Activated naive CD4-positive, alpha-beta T cell treated with anti-CD3 and anti-CD28 coated beads for 36 hours (primary cell): ENCODE data around the gene KIAA1210. TPM values are rescaled to one million over a fixed set of nuclear protein-coding genes. Genes with fewer than 3 reads are reported as not detected.
"Not testable (repeated sequence)": the region's sequence is repeated elsewhere in the genome, so short reads cannot be mapped to it uniquely, and the experiment has no call there.

Experiments used
- CTCF ChIA-PET: fragments of 350-600 bp; sonication (Branson Sonifier 250); formaldehyde crosslinking; loops from one replicate; lab custom pipeline; 2021; ENCODE audit warnings: antibody characterized with exemption; lab: Charles Lee
- DNase-seq: peaks from one replicate; pipeline ENCODE4 v3.0.0-alpha.2; 2020
- H3K27ac Mint-ChIP-seq: one replicate; pipeline ENCODE4 v1.8.0; 2021; ENCODE audit warnings: mild to moderate bottlenecking, mixed read lengths
- H3K27me3 Mint-ChIP-seq: one replicate; pipeline ENCODE4 v1.8.0; 2021; ENCODE audit warnings: low read depth, mixed read lengths
- H3K36me3 Mint-ChIP-seq: one replicate; pipeline ENCODE4 v1.8.0; 2021; ENCODE audit warnings: low read depth, mixed read lengths
- H3K4me1 Mint-ChIP-seq: one replicate; pipeline ENCODE4 v1.8.0; 2021; ENCODE audit warnings: low read depth, mixed read lengths
- H3K4me3 Mint-ChIP-seq: one replicate; pipeline ENCODE4 v1.8.0; 2021; ENCODE audit warnings: mild to moderate bottlenecking, moderate library complexity, mixed read lengths
- H3K9me3 Mint-ChIP-seq: one replicate; pipeline ENCODE4 v1.8.0; 2021; ENCODE audit warnings: mixed read lengths
- intact Hi-C: fragments of 100-400 bp; cut with micrococcal nuclease; formaldehyde crosslinking; loops from one replicate; pipeline ENCODE4 v1.15.1; 2023
- total RNA-seq, 2 experiments: library from RNA; stranded (reverse); gene quantifications; one replicate each; pipeline ENCODE4 v1.2.3, GENCODE V29; 2021

KIAA1210 gene
- total RNA-seq, 2 experiments from 2014 or later, result not detected

- no peak overlapping the region for H3K4me3 Mint-ChIP-seq
- intact Hi-C loops, result no loop called here
- H3K4me1 Mint-ChIP-seq, result no peaks in the 10 kb centered on the region
- no peaks in the 10 kb centered on the region for H3K9me3 Mint-ChIP-seq
- CTCF ChIA-PET, result no interaction called here
- no peaks in the 10 kb centered on the region for H3K27me3 Mint-ChIP-seq
- DNase-seq, result no peak
- H3K27ac Mint-ChIP-seq, result no peak overlapping the region
- no peaks in the 10 kb centered on the region for H3K36me3 Mint-ChIP-seq
These were observed 64.2 kb downstream of the KIAA1210 start for GRCh38 chrX:119063428-119063827.

DNA sequence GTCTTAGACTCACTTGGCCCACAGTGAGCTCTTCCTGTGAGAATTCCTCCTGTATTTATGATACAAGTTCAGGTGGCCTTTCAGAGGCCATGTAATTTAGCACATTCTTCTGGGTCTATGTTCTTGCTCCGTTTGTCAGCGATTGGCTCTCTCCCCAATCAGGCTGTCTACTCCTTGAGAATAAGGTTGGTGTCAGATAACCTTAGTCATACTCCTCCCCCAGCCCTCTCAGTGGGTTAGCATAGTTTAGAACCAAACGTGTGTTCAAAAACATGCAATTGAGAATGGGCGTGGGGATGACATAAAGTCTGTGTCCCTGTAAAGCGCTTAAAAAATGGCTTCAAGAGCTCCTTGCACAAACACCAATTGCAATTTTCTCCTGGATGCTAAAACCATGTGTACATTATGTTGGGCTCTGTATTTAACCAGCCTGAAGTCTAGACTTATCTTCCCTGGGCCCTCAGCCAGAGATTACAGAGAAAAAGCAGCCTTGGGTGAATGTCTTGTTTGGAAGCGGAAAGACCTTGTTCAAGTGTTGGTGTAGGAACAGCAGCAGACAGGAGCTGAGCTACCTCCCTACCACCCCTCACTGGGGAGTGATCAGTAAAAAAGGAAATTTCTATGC lies 64.8 kb downstream of the KIAA1210 start:
- intact Hi-C loops, result no loop called here
- Mint-ChIP-seq H3K9me3 (no peaks in the 10 kb centered on the region), H3K4me3 (no peak overlapping the region), H3K27ac (no peak overlapping the region), H3K27me3 (no peaks in the 10 kb centered on the region), H3K4me1 (no peaks in the 10 kb centered on the region), H3K36me3 (no peaks in the 10 kb centered on the region)
- CTCF ChIA-PET, result interaction anchor here (1.1 kb wide), 1 partner anchor 215 kb away, joined by 3 read pairs; no protein-coding TSS in a partner anchor
- DNase-seq, result no peak

- no peaks in the 10 kb centered on the region for H3K27me3 Mint-ChIP-seq
- no peak for DNase-seq
- intact Hi-C loops, result no loop called here
- H3K4me1 Mint-ChIP-seq, result no peaks in the 10 kb centered on the region
- no peaks in the 10 kb centered on the region for H3K9me3 Mint-ChIP-seq
- no peak overlapping the region for H3K27ac Mint-ChIP-seq
- H3K36me3 Mint-ChIP-seq, result no peaks in the 10 kb centered on the region
- CTCF ChIA-PET, result interaction anchor here (0.7 to 2.1 kb wide), 2 partner anchors 11 to 208 kb away, joined by 3 to 5 read pairs; no protein-coding TSS in a partner anchor
- no peak overlapping the region for H3K4me3 Mint-ChIP-seq
These were observed 71.9 kb downstream of the KIAA1210 start for GRCh38 chrX:119055687-119056086.

GRCh38 chrX:119045884-119046283 lies 81.7 kb downstream of the KIAA1210 start:
- CTCF ChIA-PET, result no interaction called here
- Mint-ChIP-seq H3K9me3 (no peaks in the 10 kb centered on the region), H3K4me3 (no peak overlapping the region), H3K27ac (no peak overlapping the region), H3K27me3 (peaks cover 1% of the 10 kb centered on the region), H3K4me1 (peaks cover 2% of the 10 kb centered on the region), H3K36me3 (no peaks in the 10 kb centered on the region)
- DNase-seq, result no peak
- intact Hi-C loops, result no loop called here

GRCh38 chrX:119042996-119043395 lies 84.6 kb downstream of the KIAA1210 start:
- intact Hi-C loops, result no loop called here
- CTCF ChIA-PET, result no interaction called here
- peaks cover 2% of the 10 kb centered on the region for H3K4me1 Mint-ChIP-seq
- no peak overlapping the region for H3K4me3 Mint-ChIP-seq
- peaks cover 1% of the 10 kb centered on the region for H3K27me3 Mint-ChIP-seq
- H3K27ac Mint-ChIP-seq, result no peak overlapping the region
- no peaks in the 10 kb centered on the region for H3K36me3 Mint-ChIP-seq
- no peaks in the 10 kb centered on the region for H3K9me3 Mint-ChIP-seq
- no peak for DNase-seq

DNA sequence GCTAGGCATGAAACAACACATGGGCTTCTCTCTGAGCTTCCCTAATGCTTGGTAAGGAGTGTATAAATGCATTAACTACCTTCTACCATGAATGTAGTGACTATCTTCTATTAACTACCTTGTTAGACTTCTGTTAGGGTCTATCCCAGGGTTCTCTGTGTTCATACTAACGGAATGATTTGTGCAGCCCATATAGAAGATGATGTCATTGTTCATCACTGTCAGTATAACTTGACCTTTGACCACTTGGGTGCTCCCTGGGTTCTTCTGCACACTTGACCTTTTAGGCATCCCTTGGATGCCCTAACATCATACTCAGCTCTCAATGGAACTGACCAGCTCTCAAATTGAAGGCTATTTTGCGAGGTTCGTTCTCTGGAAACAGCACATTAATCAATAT lies 85.6 kb downstream of the KIAA1210 start:
- H3K27ac Mint-ChIP-seq, result no peak overlapping the region
- DNase-seq, result no peak
- H3K4me3 Mint-ChIP-seq, result no peak overlapping the region
- peaks cover 2% of the 10 kb centered on the region for H3K4me1 Mint-ChIP-seq
- H3K27me3 Mint-ChIP-seq, result peaks cover 1% of the 10 kb centered on the region
- CTCF ChIA-PET, result interaction anchor here (0.5 kb wide), 1 partner anchor 16 kb away, joined by 3 read pairs; no protein-coding TSS in a partner anchor
- H3K36me3 Mint-ChIP-seq, result no peaks in the 10 kb centered on the region
- no peaks in the 10 kb centered on the region for H3K9me3 Mint-ChIP-seq
- intact Hi-C loops, result no loop called here

- intact Hi-C loops, result no loop called here
- H3K27ac Mint-ChIP-seq, result no peak overlapping the region
- CTCF ChIA-PET, result no interaction called here
These were observed 86.4 kb downstream of the KIAA1210 start for GRCh38 chrX:119041175-119041574.

GRCh38 chrX:119040432-119040831 lies 87.2 kb downstream of the KIAA1210 start:
- H3K4me1 Mint-ChIP-seq, result no peaks in the 10 kb centered on the region
- CTCF ChIA-PET, result no interaction called here
- H3K36me3 Mint-ChIP-seq, result no peaks in the 10 kb centered on the region
- H3K9me3 Mint-ChIP-seq, result no peaks in the 10 kb centered on the region
- no peak overlapping the region for H3K27ac Mint-ChIP-seq
- no peak overlapping the region for H3K4me3 Mint-ChIP-seq
- H3K27me3 Mint-ChIP-seq, result peaks cover 1% of the 10 kb centered on the region
- intact Hi-C loops, result no loop called here
- no peak for DNase-seq

More at GRCh38 chrX:119041175-119041574, 86.4 kb downstream of the KIAA1210 start:
- H3K9me3 Mint-ChIP-seq, result no peaks in the 10 kb centered on the region
- DNase-seq, result no peak
- H3K4me3 Mint-ChIP-seq, result no peak overlapping the region
- H3K27me3 Mint-ChIP-seq, result peaks cover 1% of the 10 kb centered on the region
- no peaks in the 10 kb centered on the region for H3K36me3 Mint-ChIP-seq
- peaks cover 2% of the 10 kb centered on the region for H3K4me1 Mint-ChIP-seq

DNA sequence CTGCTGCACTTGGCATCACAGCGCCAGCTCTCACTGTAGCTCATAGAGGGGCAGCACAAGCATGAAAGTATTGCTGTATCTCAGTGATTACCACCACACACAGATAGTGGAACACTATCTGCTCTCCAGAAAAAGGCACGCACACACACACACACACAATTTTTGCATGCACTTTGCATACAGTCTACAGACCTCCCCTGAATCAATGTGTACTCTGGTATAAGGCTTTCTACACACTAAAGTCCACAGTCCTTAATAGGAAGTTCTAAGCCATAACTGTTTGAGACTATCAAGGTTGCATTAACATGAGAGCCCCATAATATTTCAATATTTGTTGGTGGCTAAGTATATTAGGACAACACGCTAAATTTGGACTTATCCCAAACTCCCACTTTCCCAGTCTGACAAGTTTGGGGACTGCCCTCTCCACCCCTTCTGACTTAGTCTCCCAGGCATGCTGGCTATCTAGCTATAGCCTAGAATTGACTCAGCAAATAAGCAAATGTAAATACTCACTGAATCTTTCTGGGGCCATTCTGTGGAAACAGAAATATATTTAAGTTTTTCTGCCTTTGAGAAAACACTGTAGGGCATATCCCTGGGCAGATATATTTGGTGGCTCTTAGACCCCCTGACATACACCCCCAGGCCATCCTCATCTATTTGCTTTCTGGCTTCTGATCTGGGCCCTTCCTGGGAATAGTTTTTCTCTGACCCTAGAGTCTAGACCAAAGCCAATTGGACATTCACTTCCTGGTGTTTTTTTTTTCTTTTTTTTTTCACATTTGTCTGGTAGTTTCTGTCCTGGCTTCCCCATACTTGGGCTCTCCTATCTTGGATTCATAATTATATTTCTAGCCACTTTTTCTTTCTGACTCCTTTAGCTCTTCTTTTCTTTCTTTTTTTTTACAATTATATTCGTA lies 91.2 kb downstream of the KIAA1210 start:
- no peak overlapping the region for H3K4me3 Mint-ChIP-seq
- no peak overlapping the region for H3K27ac Mint-ChIP-seq
- intact Hi-C loops, result no loop called here
- CTCF ChIA-PET, result interaction anchor here (0.7 kb wide), 1 partner anchor 104 kb away, joined by 3 read pairs; no protein-coding TSS in a partner anchor
- peaks cover 3% of the 10 kb centered on the region for H3K9me3 Mint-ChIP-seq
- no peaks in the 10 kb centered on the region for H3K27me3 Mint-ChIP-seq
- H3K36me3 Mint-ChIP-seq, result no peaks in the 10 kb centered on the region
- no peak for DNase-seq
- H3K4me1 Mint-ChIP-seq, result no peaks in the 10 kb centered on the region

DNA sequence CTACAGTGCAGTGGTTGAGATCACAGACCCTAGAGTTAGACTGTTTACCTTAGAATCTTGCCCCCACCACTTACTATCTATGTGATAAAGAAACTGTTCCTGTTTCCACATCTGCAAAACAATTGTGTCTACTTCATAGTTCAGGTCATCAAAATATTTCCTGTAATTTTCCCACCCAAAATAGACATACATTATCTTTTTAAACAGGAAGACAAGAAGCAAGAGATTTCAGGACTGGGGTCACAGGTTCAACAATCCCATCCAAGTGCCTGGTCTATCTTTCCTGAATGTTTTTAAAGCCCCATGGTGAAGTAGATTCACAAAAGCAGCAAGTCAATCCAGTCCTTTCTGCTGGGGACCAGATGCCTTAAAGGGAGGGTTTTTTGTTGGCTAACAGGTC lies 96.6 kb downstream of the KIAA1210 start:
- H3K36me3 Mint-ChIP-seq, result no peaks in the 10 kb centered on the region
- H3K4me1 Mint-ChIP-seq, result no peaks in the 10 kb centered on the region
- CTCF ChIA-PET, result no interaction called here
- H3K9me3 Mint-ChIP-seq, result peaks cover 3% of the 10 kb centered on the region
- intact Hi-C loops, result no loop called here
- H3K27me3 Mint-ChIP-seq, result no peaks in the 10 kb centered on the region
- H3K27ac Mint-ChIP-seq, result no peak overlapping the region
- H3K4me3 Mint-ChIP-seq, result no peak overlapping the region
- DNase-seq, result no peak

DNA sequence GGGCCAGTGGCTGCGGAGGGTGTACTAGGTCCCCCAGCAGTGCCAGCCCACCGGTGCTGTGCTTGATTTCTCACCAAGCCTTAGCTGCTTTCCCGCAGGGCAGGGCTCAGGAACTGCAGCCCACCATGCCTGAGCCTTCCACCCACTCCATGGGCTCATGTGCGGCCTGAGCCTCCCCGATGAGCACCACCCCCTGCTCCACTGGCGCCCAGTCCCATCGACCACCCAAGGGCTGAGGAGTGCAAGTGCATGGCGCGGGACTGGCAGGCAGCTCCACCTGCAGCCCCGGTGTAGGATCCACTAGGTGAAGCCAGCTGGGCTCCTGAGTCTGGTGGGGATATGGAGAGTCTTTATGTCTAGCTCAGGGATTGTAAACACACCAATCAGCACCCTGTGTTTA lies 98.0 kb downstream of the KIAA1210 start:
- H3K4me1 Mint-ChIP-seq, H3K27ac Mint-ChIP-seq, H3K36me3 Mint-ChIP-seq, H3K9me3 Mint-ChIP-seq, DNase-seq, intact Hi-C loops, H3K27me3 Mint-ChIP-seq, H3K4me3 Mint-ChIP-seq: not testable (repeated sequence)
- CTCF ChIA-PET, result interaction anchor here (0.6 kb wide), 1 partner anchor 37 kb away, joined by 3 read pairs; no protein-coding TSS in a partner anchor

GRCh38 chrX:119028733-119029330 lies 98.8 kb downstream of the KIAA1210 start:
- Mint-ChIP-seq H3K27me3 (no peaks in the 10 kb centered on the region), H3K9me3 (no peaks in the 10 kb centered on the region), H3K4me1 (no peaks in the 10 kb centered on the region), H3K4me3 (no peak overlapping the region), H3K36me3 (no peaks in the 10 kb centered on the region), H3K27ac (no peak overlapping the region)
- DNase-seq, result no peak
- CTCF ChIA-PET, result interaction anchor here (2.5 kb wide), 1 partner anchor 20 kb away, joined by 8 read pairs; no protein-coding TSS in a partner anchor
- intact Hi-C loops, result no loop called here
